ENCODE data around the gene SMG9.

DNA sequence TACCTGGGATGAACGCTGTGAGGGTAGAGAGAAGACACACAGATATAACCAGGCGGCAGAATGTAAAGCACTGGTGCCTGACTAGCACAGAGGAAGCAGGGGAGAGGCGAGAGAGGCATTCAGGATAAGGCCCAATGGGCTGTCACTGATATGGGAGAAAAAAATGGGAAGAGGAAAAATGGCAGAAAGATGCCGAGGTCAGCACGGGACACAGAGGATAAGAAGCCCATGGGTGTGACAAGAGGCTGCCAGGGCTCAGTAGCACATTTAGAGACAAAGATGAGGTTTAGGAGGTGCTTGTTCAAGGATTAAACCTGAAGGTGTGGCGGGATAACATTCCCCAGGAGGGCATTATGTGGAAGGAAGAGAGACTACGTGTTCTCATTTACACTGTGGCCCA lies 5.6 kb downstream of the SMG9 start:
- TF ChIP-seq, protein P1, sequence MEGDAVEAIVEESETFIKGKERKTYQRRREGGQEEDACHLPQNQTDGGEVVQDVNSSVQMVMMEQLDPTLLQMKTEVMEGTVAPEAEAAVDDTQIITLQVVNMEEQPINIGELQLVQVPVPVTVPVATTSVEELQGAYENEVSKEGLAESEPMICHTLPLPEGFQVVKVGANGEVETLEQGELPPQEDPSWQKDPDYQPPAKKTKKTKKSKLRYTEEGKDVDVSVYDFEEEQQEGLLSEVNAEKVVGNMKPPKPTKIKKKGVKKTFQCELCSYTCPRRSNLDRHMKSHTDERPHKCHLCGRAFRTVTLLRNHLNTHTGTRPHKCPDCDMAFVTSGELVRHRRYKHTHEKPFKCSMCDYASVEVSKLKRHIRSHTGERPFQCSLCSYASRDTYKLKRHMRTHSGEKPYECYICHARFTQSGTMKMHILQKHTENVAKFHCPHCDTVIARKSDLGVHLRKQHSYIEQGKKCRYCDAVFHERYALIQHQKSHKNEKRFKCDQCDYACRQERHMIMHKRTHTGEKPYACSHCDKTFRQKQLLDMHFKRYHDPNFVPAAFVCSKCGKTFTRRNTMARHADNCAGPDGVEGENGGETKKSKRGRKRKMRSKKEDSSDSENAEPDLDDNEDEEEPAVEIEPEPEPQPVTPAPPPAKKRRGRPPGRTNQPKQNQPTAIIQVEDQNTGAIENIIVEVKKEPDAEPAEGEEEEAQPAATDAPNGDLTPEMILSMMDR (IDR thresholded peaks at IDR 0.05) = no peak
- TF ChIP-seq POLR2A (IDR thresholded peaks at IDR 0.05) = no peak

All from breast epithelium (tissue), 3 donors.